ENCODE data around the gene TTC6.

DNA sequence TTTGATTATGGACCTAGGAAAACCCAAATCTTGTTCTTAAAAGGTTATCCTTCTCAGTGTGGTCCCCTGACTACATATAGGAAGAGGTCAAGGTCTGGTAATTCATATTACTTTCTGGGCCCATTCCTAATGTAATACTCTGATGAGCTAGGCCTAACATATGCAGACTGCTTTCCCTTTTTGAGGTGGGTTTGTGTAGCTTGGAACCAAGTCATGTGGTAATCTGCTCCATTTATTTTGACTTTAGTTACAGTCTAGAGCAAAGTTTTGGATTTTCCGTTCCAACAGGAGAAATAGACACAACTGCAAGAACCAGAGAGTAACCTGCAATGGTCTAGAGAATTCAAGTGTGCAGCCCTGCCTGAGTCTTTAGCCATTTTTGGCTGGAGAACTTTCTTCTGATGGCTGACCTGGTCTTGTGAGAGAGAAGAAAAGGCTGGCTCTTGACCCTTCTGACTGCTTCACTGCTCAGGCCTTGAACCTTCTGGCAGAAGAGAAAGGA is 22.5 kb downstream of the TTC6 start:
- TF ChIP-seq GATA3 (IDR thresholded peaks at IDR 0.05; ENCODE audit: low read depth, low read length) (no peak), GATA2 (IDR thresholded peaks at IDR 0.05; ENCODE audit: low read depth, low read length) (no peak)

All from SH-SY5Y (cell line).